HEK293T (cell line): ENCODE results near the gene GRIN2A.

Experiments used
- CTCF ChIA-PET: fragments of 350-600 bp; formaldehyde crosslinking; extraction: SDS; loops from one replicate; lab custom pipeline; 2021; ENCODE audit warnings: antibody characterized with exemption, inconsistent platforms; lab: Yijun Ruan, JAX
- POLR2A ChIA-PET: fragments of 350-600 bp; formaldehyde crosslinking; extraction: SDS; loops from one replicate; lab custom pipeline; 2020; ENCODE audit warnings: antibody characterized with exemption, inconsistent platforms; lab: Yijun Ruan, JAX
- DNase-seq: peaks from one replicate; pipeline ENCODE4 v3.0.0; 2012; ENCODE audit warnings: mixed read lengths; ENCODE audit errors: extremely low spot score
- ARNT ChIP-seq: fragments of 450-650 bp; IDR thresholded peaks from 2 replicates; pipeline ENCODE4 v1.6.1; 2017; ENCODE audit warnings: mild to moderate bottlenecking
- BHLHE40 ChIP-seq: fragments of 450-650 bp; IDR thresholded peaks from 2 replicates; pipeline ENCODE4 v1.6.1; 2016; ENCODE audit warnings: mild to moderate bottlenecking, moderate library complexity, borderline replicate concordance
- CTBP1 ChIP-seq: fragments of 450-650 bp; IDR thresholded peaks from 2 replicates; pipeline ENCODE4 v1.6.1; 2016; ENCODE audit warnings: borderline replicate concordance
- ELF4 ChIP-seq: fragments of 450-650 bp; IDR thresholded peaks from 2 replicates; pipeline ENCODE4 v1.6.1; 2017; ENCODE audit warnings: antibody characterized with exemption
- FOXA1 ChIP-seq: fragments of 450-650 bp; IDR thresholded peaks from 2 replicates; pipeline ENCODE4 v1.6.1; 2016; ENCODE audit warnings: mild to moderate bottlenecking
- FOXK2 ChIP-seq: fragments of 450-650 bp; IDR thresholded peaks from 2 replicates; pipeline ENCODE4 v1.6.1; 2016; ENCODE audit warnings: mild to moderate bottlenecking
- FOXM1 ChIP-seq: fragments of 450-650 bp; IDR thresholded peaks from 2 replicates; pipeline ENCODE4 v1.6.1; 2017; ENCODE audit warnings: mild to moderate bottlenecking, borderline replicate concordance
- HDGF ChIP-seq: fragments of 450-650 bp; IDR thresholded peaks from 2 replicates; pipeline ENCODE4 v1.6.1; 2017; ENCODE audit warnings: antibody characterized with exemption, borderline replicate concordance
- L3MBTL2 ChIP-seq: fragments of 450-650 bp; conservative IDR thresholded peaks from 2 replicates; pipeline ENCODE4 v1.6.1; 2016; ENCODE audit warnings: mild to moderate bottlenecking
- LEF1 ChIP-seq: fragments of 450-650 bp; IDR thresholded peaks from 2 replicates; pipeline ENCODE4 v1.6.1; 2017; ENCODE audit warnings: mild to moderate bottlenecking, borderline replicate concordance
- NFRKB ChIP-seq: fragments of 450-650 bp; IDR thresholded peaks from 2 replicates; pipeline ENCODE4 v1.6.1; 2016; ENCODE audit warnings: mild to moderate bottlenecking, moderate library complexity
- PKNOX1 ChIP-seq: fragments of 450-650 bp; IDR thresholded peaks from 2 replicates; pipeline ENCODE4 v1.6.1; 2016
- SP1 ChIP-seq: fragments of 450-650 bp; IDR thresholded peaks from 2 replicates; pipeline ENCODE4 v1.6.1; 2017
- SUZ12 ChIP-seq: fragments of 450-650 bp; IDR thresholded peaks from 2 replicates; pipeline ENCODE4 v1.6.1; 2016; ENCODE audit warnings: mild to moderate bottlenecking
- TARDBP ChIP-seq: fragments of 450-650 bp; IDR thresholded peaks from 2 replicates; pipeline ENCODE4 v1.6.1; 2016
- ZNF384 ChIP-seq: fragments of 450-650 bp; IDR thresholded peaks from 2 replicates; pipeline ENCODE4 v1.6.1; 2016

Gene GRIN2A

GRCh38 chr16:9955677-9956076, 226.6 kb downstream of the GRIN2A start:
- TF ChIP-seq CTBP1 (no peak), ELF4 (no peak), FOXA1 (no peak), SP1 (no peak), NFRKB (no peak), TARDBP (no peak), HDGF (no peak), ZNF384 (no peak), ARNT (no peak), LEF1 (no peak), PKNOX1 (no peak), FOXM1 (no peak), SUZ12 (no peak), L3MBTL2 (no peak)
- POLR2A ChIA-PET: no interaction called here
- CTCF ChIA-PET: no interaction called here
- no peak for DNase-seq

GRCh38 chr16:9953908-9954570, 228.2 kb downstream of the GRIN2A start:
- DNase-seq: no peak
- no peak for TF ChIP-seq FOXK2
- no peak for TF ChIP-seq FOXM1
- no peak for TF ChIP-seq ZNF384
- TF ChIP-seq ARNT: no peak
- TF ChIP-seq L3MBTL2: no peak
- no peak for TF ChIP-seq TARDBP
- no peak for TF ChIP-seq SUZ12
- no peak for TF ChIP-seq LEF1
- no peak for TF ChIP-seq FOXA1
- no peak for TF ChIP-seq ELF4
- no peak for TF ChIP-seq BHLHE40
- TF ChIP-seq SP1: no peak
- TF ChIP-seq HDGF: no peak
- TF ChIP-seq PKNOX1: no peak
- TF ChIP-seq NFRKB: no peak
- POLR2A ChIA-PET: no interaction called here
- CTCF ChIA-PET: no interaction called here

GRCh38 chr16:9950658-9951057, 231.6 kb downstream of the GRIN2A start:
- CTCF ChIA-PET: no interaction called here
- TF ChIP-seq ARNT (no peak), PKNOX1 (no peak)
- POLR2A ChIA-PET: no interaction called here
- DNase-seq: no peak

- CTCF ChIA-PET: no interaction called here
- TF ChIP-seq LEF1 (no peak), SP1 (no peak), CTBP1 (no peak), PKNOX1 (no peak)
- POLR2A ChIA-PET: no interaction called here
- DNase-seq: no peak
Measured at GRCh38 chr16:9949396-9949795, 232.8 kb downstream of the GRIN2A start.

GRCh38 chr16:9948933-9949332, 233.3 kb downstream of the GRIN2A start:
- ChIA-PET POLR2A (no interaction called here), CTCF (no interaction called here)
- TF ChIP-seq PKNOX1: no peak
- no peak for DNase-seq

GRCh38 chr16:9946022-9946720, 236.1 kb downstream of the GRIN2A start:
- ChIA-PET POLR2A (no interaction called here), CTCF (no interaction called here)
- TF ChIP-seq SUZ12 (no peak), ARNT (no peak), FOXA1 (no peak), SP1 (no peak), FOXM1 (no peak), ZNF384 (no peak), PKNOX1 (no peak), CTBP1 (no peak), NFRKB (no peak), HDGF (no peak), FOXK2 (no peak), L3MBTL2 (no peak), ELF4 (no peak)
- DNase-seq: no peak
